Measurements from ENCODE around the gene GMIP. TPM values are rescaled to one million over a fixed set of nuclear protein-coding genes. Genes with fewer than 3 reads are reported as not detected.
A peak's percentile ranks its signal among the peaks of the same experiment; 100 is the strongest.

Gene GMIP
- total and polyA plus RNA-seq, 2 of the 4 experiments (the other 2 are of a cell fraction) = 4.1 to 11.0 TPM

GRCh38 chr19:19659646-19660245 is 16.3 kb upstream of the GMIP start:
- intact Hi-C loops (cut with micrococcal nuclease) = no loop called here
- in situ Hi-C loops (cut with MboI; ENCODE audit: low sequenced_read_pairs) = no loop called here
- no peak for ATAC-seq (ENCODE audit: low read depth)

More at GRCh38 chr19:19659646-19660245, 16.3 kb upstream of the GMIP start:
- no peak overlapping the region for H2BK5ac ChIP-seq (ENCODE audit: low read depth, low read length, poor library complexity, severe bottlenecking)
- POLR2A ChIA-PET (ENCODE audit: unreplicated experiment) = no interaction called here
- H2AK5ac ChIP-seq (ENCODE audit: low read depth, low read length) = no peak overlapping the region
- no peak overlapping the region for H3K18ac ChIP-seq (ENCODE audit: low read depth, low read length)
- H4K8ac ChIP-seq (ENCODE audit: low read depth in 2 of 2, low read length in 2 of 2) = no peak overlapping the region
- H3K9me1 ChIP-seq (ENCODE audit: insufficient read depth, low read length) = peaks cover 22% of the 10 kb centered on the region
- CTCF ChIA-PET = no interaction called here
- no peaks in the 10 kb centered on the region for H3K27me3 ChIP-seq (ENCODE audit: control insufficient read depth, insufficient read depth, low read length)
- H3K36me3 ChIP-seq (ENCODE audit: control insufficient read depth, insufficient read depth, low read length) = peaks cover 50% of the 10 kb centered on the region
- H3K14ac ChIP-seq (replicated peaks; ENCODE audit: low read depth, low read length) = no peak overlapping the region
- H3K9me3 ChIP-seq (ENCODE audit: control insufficient read depth, insufficient read depth, low read length) = no peaks in the 10 kb centered on the region
- no peak overlapping the region for H3K23ac ChIP-seq (ENCODE audit: low read depth, low read length)
- no peak overlapping the region for H4K91ac ChIP-seq (ENCODE audit: insufficient read depth, low read depth, low read length)
- H2BK15ac ChIP-seq (ENCODE audit: low read depth, low read length) = no peak overlapping the region
- H2AK9ac ChIP-seq (replicated peaks; ENCODE audit: low read depth, low read length, poor library complexity) = peak overlapping the region; percentile 42
- H3K4me2 ChIP-seq (ENCODE audit: low read depth, low read length) = no peak overlapping the region
- BruUV-seq (replicated peaks) = no TSS peak
- no peak overlapping the region for H3K4ac ChIP-seq (ENCODE audit: low read depth, low read length)
- dilution Hi-C loops (cut with HindIII; ENCODE audit: low sequenced_read_pairs, unreplicated experiment) = no loop called here
- WGBS, 2 experiments (ENCODE audit: extremely low coverage in 2 of 2, insufficient read length in 1 of 2) = 92% methylated on average over 14 of the region's 17 CpGs; no CpG with 5 or more reads in 1 of the 2 experiments
- peaks cover 20 to 42% of the 10 kb centered on the region in 2 experiments for H3K79me1 ChIP-seq (ENCODE audit: low read depth in 1 of 2, low read length in 2 of 2)
- no peak overlapping the region for H3K9ac ChIP-seq (ENCODE audit: low read depth, low read length)
- H4K20me1 ChIP-seq (ENCODE audit: insufficient read depth, low read length) = peaks cover 38% of the 10 kb centered on the region
- no peak overlapping the region for H3K27ac ChIP-seq (ENCODE audit: insufficient read depth, low read length)
- H4K5ac ChIP-seq (ENCODE audit: low read depth, low read length) = no peak overlapping the region
- TF ChIP-seq ELK1 (IDR thresholded peaks at IDR 0.05; ENCODE audit: borderline replicate concordance, low read depth, low read length) (no peak), MAFK (IDR thresholded peaks at IDR 0.05; ENCODE audit: low read depth, low read length) (no peak), USF2 (IDR thresholded peaks at IDR 0.05; ENCODE audit: low read depth, low read length) (no peak), RAD21 (IDR thresholded peaks at IDR 0.05; ENCODE audit: low read length) (no peak), FOS (IDR thresholded peaks at IDR 0.05; ENCODE audit: low read depth, low read length) (no peak), NFE2L2 (IDR thresholded peaks at IDR 0.05; ENCODE audit: low read depth, low read length) (no peak), BHLHE40 (IDR thresholded peaks at IDR 0.05; ENCODE audit: low read depth, low read length) (no peak), POLR2A (IDR thresholded peaks at IDR 0.05; ENCODE audit: low read depth, low read length) (no peak), SMC3 (IDR thresholded peaks at IDR 0.05; ENCODE audit: low read depth, low read length) (no peak), MAZ (IDR thresholded peaks at IDR 0.05; ENCODE audit: borderline replicate concordance, low read depth, low read length) (no peak), RCOR1 (IDR thresholded peaks at IDR 0.05; ENCODE audit: insufficient replicate concordance, low read length) (no peak), MXI1 (IDR thresholded peaks at IDR 0.05; ENCODE audit: borderline replicate concordance, low read depth, low read length) (no peak), RFX5 (IDR thresholded peaks at IDR 0.05; ENCODE audit: low read depth, low read length) (no peak), CHD1 (IDR thresholded peaks at IDR 0.05; ENCODE audit: low read depth, low read length) (no peak), CTCF (conservative IDR thresholded peaks at IDR 0.05; ENCODE audit: low read depth, low read length) (no peak), CEBPB (IDR thresholded peaks at IDR 0.05; ENCODE audit: low read depth, low read length) (no peak)
- no peak overlapping the region for H2AFZ ChIP-seq (replicated peaks; ENCODE audit: low read length, poor library complexity)
- H3K56ac ChIP-seq (ENCODE audit: extremely low read depth, insufficient read depth, low read length) = no peak overlapping the region
- H2BK20ac ChIP-seq (ENCODE audit: low read depth, low read length) = no peak overlapping the region
- H3K4me3 ChIP-seq (ENCODE audit: insufficient read depth, low read depth, low read length) = no peak overlapping the region
- no peak overlapping the region for H2BK120ac ChIP-seq (ENCODE audit: low read depth, low read length)
- no peak for DNase-seq
- peaks cover 7% of the 10 kb centered on the region; the same call in 1 of the 2 replicates for H3K4me1 ChIP-seq (ENCODE audit: control insufficient read depth, insufficient read depth, low read length)
